ENCODE data around the gene KIF26B.
A peak's percentile ranks its signal among the peaks of the same experiment; 100 is the strongest.

KIF26B gene

GRCh38 chr1:245432228-245432875 is 277.6 kb downstream of the KIF26B start:
- peak; percentile 37 for DNase-seq

GRCh38 chr1:245433561-245433960 is 278.8 kb downstream of the KIF26B start:
- no peak for DNase-seq

GRCh38 chr1:245434280-245434679 is 279.5 kb downstream of the KIF26B start:
- DNase-seq = peak; percentile 29

GRCh38 chr1:245436407-245436806 is 281.6 kb downstream of the KIF26B start:
- DNase-seq = no peak

- no peak for DNase-seq
Measured at GRCh38 chr1:245437369-245438062, 282.7 kb downstream of the KIF26B start.

GRCh38 chr1:245440922-245441321 is 286.1 kb downstream of the KIF26B start:
- DNase-seq = no peak

- DNase-seq = peak; percentile 47
Measured at GRCh38 chr1:245441689-245442088, 286.9 kb downstream of the KIF26B start.

GRCh38 chr1:245444147-245444828 is 289.5 kb downstream of the KIF26B start:
- DNase-seq = no peak

GRCh38 chr1:245444945-245445344 is 290.2 kb downstream of the KIF26B start:
- peak; percentile 62 for DNase-seq

GRCh38 chr1:245448531-245448930 is 293.7 kb downstream of the KIF26B start:
- no peak for DNase-seq

- DNase-seq = no peak
Measured at GRCh38 chr1:245448975-245449431, 294.2 kb downstream of the KIF26B start.

GRCh38 chr1:245453541-245453940 is 298.8 kb downstream of the KIF26B start:
- no peak for DNase-seq

- no peak for DNase-seq
Measured at GRCh38 chr1:245454051-245454450, 299.3 kb downstream of the KIF26B start.

- DNase-seq = no peak
Measured at GRCh38 chr1:245457562-245457961, 302.8 kb downstream of the KIF26B start.

GRCh38 chr1:245458234-245458633 is 303.4 kb downstream of the KIF26B start:
- no peak for DNase-seq

GRCh38 chr1:245458761-245459174 is 304.0 kb downstream of the KIF26B start:
- peak; percentile 29 for DNase-seq

- DNase-seq = no peak
Measured at GRCh38 chr1:245459621-245460020, 304.8 kb downstream of the KIF26B start.

- DNase-seq = no peak
Measured at GRCh38 chr1:245461681-245462080, 306.9 kb downstream of the KIF26B start.

- no peak for DNase-seq
Measured at GRCh38 chr1:245462161-245462560, 307.4 kb downstream of the KIF26B start.

- DNase-seq = no peak
Measured at GRCh38 chr1:245463392-245464165, 308.8 kb downstream of the KIF26B start.

- no peak for DNase-seq
Measured at GRCh38 chr1:245464290-245464689, 309.5 kb downstream of the KIF26B start.

GRCh38 chr1:245465666-245466065 is 310.9 kb downstream of the KIF26B start:
- DNase-seq = no peak

GRCh38 chr1:245466261-245466660 is 311.5 kb downstream of the KIF26B start:
- no peak for DNase-seq
